K562 (cell line): ENCODE measurements around the gene OPA1. TPM values are rescaled to one million over a fixed set of nuclear protein-coding genes. Genes with fewer than 3 reads are reported as not detected.

Experiments
- ATF1 ChIP-seq, 2 experiments: fragments of 450-650 bp in 1 of 2; IDR thresholded peaks; 2 replicates each; pipeline ENCODE4 v1.6.1; 2016; ENCODE audit warnings: missing compliant biosample characterization in 1 of 2, missing genetic modification characterization in 1 of 2
- CC2D1A ChIP-seq: fragments of 450-650 bp; IDR thresholded peaks from 2 replicates; pipeline ENCODE4 v1.6.1; 2017; ENCODE audit warnings: mild to moderate bottlenecking
- CLOCK ChIP-seq: fragments of 250-450 bp; sonication (Bioruptor Pico); IDR thresholded peaks from 2 replicates; pipeline ENCODE4 v1.4.0; 2020; ENCODE audit warnings: mild to moderate bottlenecking, moderate library complexity, borderline replicate concordance
- ELF2 ChIP-seq: fragments of 250-450 bp; sonication (Bioruptor Pico); IDR thresholded peaks from 2 replicates; pipeline ENCODE4 v1.5.0; 2021; ENCODE audit warnings: mild to moderate bottlenecking
- GTF2E2 ChIP-seq: fragments of 200-800 bp; sonication (Bioruptor generic); IDR thresholded peaks from 2 replicates; pipeline ENCODE4 v1.6.1; 2016; ENCODE audit warnings: missing genetic modification characterization, missing compliant biosample characterization
- HMGN3 ChIP-seq: IDR thresholded peaks from 2 replicates; pipeline ENCODE4 v1.6.1; 2011; ENCODE audit warnings: borderline replicate concordance, low read depth, mild to moderate bottlenecking, mixed read lengths, low read length; ENCODE audit not compliant: insufficient read length; ENCODE audit errors: extremely low read depth
- MAFG ChIP-seq: fragments of 450-650 bp; conservative IDR thresholded peaks from 2 replicates; pipeline ENCODE4 v1.6.1; 2016; ENCODE audit warnings: missing genetic modification characterization, missing compliant biosample characterization
- SAFB2 ChIP-seq: fragments of 200-400 bp; formaldehyde crosslinking; IDR thresholded peaks from 2 replicates; pipeline ENCODE4 v1.6.1; 2018; ENCODE audit warnings: borderline replicate concordance, low read length, low read depth, moderate library complexity; ENCODE audit not compliant: severe bottlenecking
- SETDB1 ChIP-seq: IDR thresholded peaks from one replicate; pipeline ENCODE4 v1.6.1; 2012; ENCODE audit warnings: low read length, control low read depth, inconsistent platforms
- STAT5B ChIP-seq: fragments of 250-450 bp; sonication (Bioruptor Pico); IDR thresholded peaks from 2 replicates; pipeline ENCODE4 v1.8.0; 2021; ENCODE audit warnings: mild to moderate bottlenecking, inconsistent platforms
- TAF7 ChIP-seq: fragments of 450-650 bp; IDR thresholded peaks from 2 replicates; pipeline ENCODE4 v1.6.1; 2016; ENCODE audit warnings: missing genetic modification characterization, missing compliant biosample characterization
- TBL1XR1 ChIP-seq, 2 experiments: IDR thresholded peaks; 2 replicates each; pipeline ENCODE4 v1.6.1; 2012; ENCODE audit warnings: improper control_type of control experiment in 2 of 2, low read length in 2 of 2, mild to moderate bottlenecking in 1 of 2
- ZNF444 ChIP-seq: fragments of 250-450 bp; sonication (Bioruptor Pico); IDR thresholded peaks from 2 replicates; pipeline ENCODE4 v1.4.0; 2020; ENCODE audit warnings: mild to moderate bottlenecking, moderate library complexity
- ZNF445 ChIP-seq: fragments of 250-450 bp; sonication (Bioruptor Pico); IDR thresholded peaks from 2 replicates; pipeline ENCODE4 v1.4.0; 2020; ENCODE audit warnings: low read depth, mild to moderate bottlenecking, moderate library complexity
- polyA plus RNA-seq, 8 experiments: library from polyadenylated mRNA; depleted of rRNA in 4 of 8; stranded (reverse) in 5 of 8; unstranded in 3 of 8; fragments of >200 nt; fragmentation: Nextera tagmentation in 2 of 8; fragmentation: Illumina TruSeq in 1 of 8; extraction: Ambion mirVana in 2 of 8; extraction: Trizol in 1 of 8; gene quantifications; 2 replicates each; pipeline versions ENCODE4 v1.2.1 to v1.2.3, GENCODE V29; 2011 to 2014; ENCODE audit warnings: inconsistent platforms in 1 of 8, missing spikeins in 1 of 8
- total RNA-seq, 7 experiments: library from RNA; depleted of rRNA in 6 of 7; stranded (reverse); fragments of >200 nt in 6 of 7; fragmentation: Illumina TruSeq in 2 of 7; extraction: Trizol in 2 of 7; gene quantifications; 2 replicates each; pipeline versions ENCODE4 v1.2.1 to v1.2.3, GENCODE V29; 2011 to 2021; ENCODE audit warnings: low replicate concordance in 1 of 7
- TF ChIP-seq, protein P1 (sequence below): sonication (generic); formaldehyde crosslinking; IDR thresholded peaks from 2 replicates; pipeline ENCODE4 v1.8.1; 2023; ENCODE audit warnings: mild to moderate bottlenecking, missing genetic modification reagents
- TF ChIP-seq, protein P2 (sequence below): IDR thresholded peaks from 3 replicates; pipeline ENCODE4 v1.6.1; 2011; ENCODE audit warnings: borderline replicate concordance, mild to moderate bottlenecking, moderate library complexity; ENCODE audit not compliant: insufficient read length; ENCODE audit errors: extremely low read depth
- TF ChIP-seq, protein P3 (sequence below): fragments of 250-450 bp; sonication (Bioruptor Pico); IDR thresholded peaks from 2 replicates; pipeline ENCODE4 v1.9.0; 2021; ENCODE audit warnings: mild to moderate bottlenecking, inconsistent platforms

OPA1 gene
- total and polyA plus RNA-seq, 9 of the 15 experiments (the other 6 are each of a cell fraction or from before 2014, with no cell fraction given), result 19.7 to 127 (median 94.7) TPM

GRCh38 chr3:193592841-193593667 lies at the start of gene OPA1 (continued):
- TF ChIP-seq, protein P1, sequence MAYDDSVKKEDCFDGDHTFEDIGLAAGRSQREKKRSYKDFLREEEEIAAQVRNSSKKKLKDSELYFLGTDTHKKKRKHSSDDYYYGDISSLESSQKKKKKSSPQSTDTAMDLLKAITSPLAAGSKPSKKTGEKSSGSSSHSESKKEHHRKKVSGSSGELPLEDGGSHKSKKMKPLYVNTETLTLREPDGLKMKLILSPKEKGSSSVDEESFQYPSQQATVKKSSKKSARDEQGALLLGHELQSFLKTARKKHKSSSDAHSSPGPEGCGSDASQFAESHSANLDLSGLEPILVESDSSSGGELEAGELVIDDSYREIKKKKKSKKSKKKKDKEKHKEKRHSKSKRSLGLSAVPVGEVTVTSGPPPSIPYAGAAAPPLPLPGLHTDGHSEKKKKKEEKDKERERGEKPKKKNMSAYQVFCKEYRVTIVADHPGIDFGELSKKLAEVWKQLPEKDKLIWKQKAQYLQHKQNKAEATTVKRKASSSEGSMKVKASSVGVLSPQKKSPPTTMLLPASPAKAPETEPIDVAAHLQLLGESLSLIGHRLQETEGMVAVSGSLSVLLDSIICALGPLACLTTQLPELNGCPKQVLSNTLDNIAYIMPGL (CRISPR knock-in tag), result peak; percentile 73; the same call in 1 of the 2 replicates
- TF ChIP-seq ZNF445 (CRISPR knock-in tag) (no peak), HMGN3 (peak; percentile 87), SETDB1 (peak; percentile 74), ZNF444 (CRISPR knock-in tag) (no peak), SAFB2 (no peak), GTF2E2 (tag) (peak; percentile 58; the same call in 1 of the 2 replicates), STAT5B (no peak), ATF1 (CRISPR knock-in tag; IDR thresholded peaks at IDR 0.05) (no peak), ATF1 (tag; IDR thresholded peaks at IDR 0.05) (peak; percentile 85), TAF7 (tag) (0 out of 2 replicates have a peak, but pooled peaks have one; percentile 21), CLOCK (no peak), TBL1XR1 (IDR thresholded peaks at IDR 0.05; ENCODE audit: low read length in 2 of 2) (peak in 1 of 2 experiments; percentile 52; a peak in 1 of 4 replicates), ELF2 (CRISPR knock-in tag) (peak; percentile 98), MAFG (tag) (no peak), CC2D1A (peak; percentile 64; the same call in 1 of the 2 replicates)
- TF ChIP-seq, protein P2, sequence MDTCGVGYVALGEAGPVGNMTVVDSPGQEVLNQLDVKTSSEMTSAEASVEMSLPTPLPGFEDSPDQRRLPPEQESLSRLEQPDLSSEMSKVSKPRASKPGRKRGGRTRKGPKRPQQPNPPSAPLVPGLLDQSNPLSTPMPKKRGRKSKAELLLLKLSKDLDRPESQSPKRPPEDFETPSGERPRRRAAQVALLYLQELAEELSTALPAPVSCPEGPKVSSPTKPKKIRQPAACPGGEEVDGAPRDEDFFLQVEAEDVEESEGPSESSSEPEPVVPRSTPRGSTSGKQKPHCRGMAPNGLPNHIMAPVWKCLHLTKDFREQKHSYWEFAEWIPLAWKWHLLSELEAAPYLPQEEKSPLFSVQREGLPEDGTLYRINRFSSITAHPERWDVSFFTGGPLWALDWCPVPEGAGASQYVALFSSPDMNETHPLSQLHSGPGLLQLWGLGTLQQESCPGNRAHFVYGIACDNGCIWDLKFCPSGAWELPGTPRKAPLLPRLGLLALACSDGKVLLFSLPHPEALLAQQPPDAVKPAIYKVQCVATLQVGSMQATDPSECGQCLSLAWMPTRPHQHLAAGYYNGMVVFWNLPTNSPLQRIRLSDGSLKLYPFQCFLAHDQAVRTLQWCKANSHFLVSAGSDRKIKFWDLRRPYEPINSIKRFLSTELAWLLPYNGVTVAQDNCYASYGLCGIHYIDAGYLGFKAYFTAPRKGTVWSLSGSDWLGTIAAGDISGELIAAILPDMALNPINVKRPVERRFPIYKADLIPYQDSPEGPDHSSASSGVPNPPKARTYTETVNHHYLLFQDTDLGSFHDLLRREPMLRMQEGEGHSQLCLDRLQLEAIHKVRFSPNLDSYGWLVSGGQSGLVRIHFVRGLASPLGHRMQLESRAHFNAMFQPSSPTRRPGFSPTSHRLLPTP, result no peak
- TF ChIP-seq, protein P3, sequence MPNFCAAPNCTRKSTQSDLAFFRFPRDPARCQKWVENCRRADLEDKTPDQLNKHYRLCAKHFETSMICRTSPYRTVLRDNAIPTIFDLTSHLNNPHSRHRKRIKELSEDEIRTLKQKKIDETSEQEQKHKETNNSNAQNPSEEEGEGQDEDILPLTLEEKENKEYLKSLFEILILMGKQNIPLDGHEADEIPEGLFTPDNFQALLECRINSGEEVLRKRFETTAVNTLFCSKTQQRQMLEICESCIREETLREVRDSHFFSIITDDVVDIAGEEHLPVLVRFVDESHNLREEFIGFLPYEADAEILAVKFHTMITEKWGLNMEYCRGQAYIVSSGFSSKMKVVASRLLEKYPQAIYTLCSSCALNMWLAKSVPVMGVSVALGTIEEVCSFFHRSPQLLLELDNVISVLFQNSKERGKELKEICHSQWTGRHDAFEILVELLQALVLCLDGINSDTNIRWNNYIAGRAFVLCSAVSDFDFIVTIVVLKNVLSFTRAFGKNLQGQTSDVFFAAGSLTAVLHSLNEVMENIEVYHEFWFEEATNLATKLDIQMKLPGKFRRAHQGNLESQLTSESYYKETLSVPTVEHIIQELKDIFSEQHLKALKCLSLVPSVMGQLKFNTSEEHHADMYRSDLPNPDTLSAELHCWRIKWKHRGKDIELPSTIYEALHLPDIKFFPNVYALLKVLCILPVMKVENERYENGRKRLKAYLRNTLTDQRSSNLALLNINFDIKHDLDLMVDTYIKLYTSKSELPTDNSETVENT, result peak; percentile 46; the same call in 1 of the 2 replicates
